Activated T-helper 1 cell treated with anti-CD3 and anti-CD28 coated beads, Interleukin-12 subunit alpha, Interleukin-12 subunit beta, Interleukin-2, Interleukin-4 antibody, amounts not matched to agents 30 ng/mL and 10 ng/mL and 1 ng/mL, durations not matched to agents 14 hours and 24 hours and 36 hours (primary cell): Measurements from ENCODE around the gene APOL4. TPM values are rescaled to one million over a fixed set of nuclear protein-coding genes. Genes with fewer than 3 reads are reported as not detected.

Source experiments
- DNase-seq: peaks from one replicate; pipeline ENCODE4 v3.0.0; 2021; ENCODE audit warnings: low spot score
- H3K27ac Mint-ChIP-seq: one replicate; pipeline ENCODE4 v1.8.0; 2021; ENCODE audit warnings: mild to moderate bottlenecking, mixed read lengths
- H3K27me3 Mint-ChIP-seq: one replicate; pipeline ENCODE4 v1.8.0; 2022; ENCODE audit warnings: mild to moderate bottlenecking, moderate library complexity, mixed read lengths; ENCODE audit not compliant: insufficient read depth
- H3K36me3 Mint-ChIP-seq: one replicate; pipeline ENCODE4 v1.8.0; 2021; ENCODE audit warnings: low read depth, mixed read lengths
- H3K4me1 Mint-ChIP-seq: one replicate; pipeline ENCODE4 v1.8.0; 2021; ENCODE audit warnings: low read depth, mixed read lengths
- H3K4me3 Mint-ChIP-seq: one replicate; pipeline ENCODE4 v1.8.0; 2021; ENCODE audit warnings: mild to moderate bottlenecking, moderate library complexity, mixed read lengths
- H3K9me3 Mint-ChIP-seq: one replicate; pipeline ENCODE4 v1.8.0; 2021; ENCODE audit warnings: mixed read lengths
- intact Hi-C: fragments of 100-400 bp; cut with micrococcal nuclease; formaldehyde crosslinking; loops from one replicate; pipeline ENCODE4 v1.15.1; 2024
- total RNA-seq: library from RNA; stranded (reverse); gene quantifications from 2 replicates; pipeline ENCODE4 v1.2.3, GENCODE V29; 2022

The APOL4 gene
- total RNA-seq, 1 donor from 2014 or later: 0.18 TPM

GRCh38 chr22:36152088-36152487 is 49.5 kb downstream of the APOL4 start:
- no peak for DNase-seq
- Mint-ChIP-seq H3K4me3 (no peak overlapping the region), H3K27me3 (no peaks in the 10 kb centered on the region), H3K36me3 (peaks cover 56% of the 10 kb centered on the region), H3K9me3 (peaks cover 9% of the 10 kb centered on the region), H3K27ac (peak overlapping the region; percentile 58), H3K4me1 (peaks cover 67% of the 10 kb centered on the region)
- intact Hi-C loops: no loop called here

GRCh38 chr22:36151006-36151595 is 50.5 kb downstream of the APOL4 start:
- no peak for DNase-seq
- Mint-ChIP-seq H3K27ac (peak overlapping the region; percentile 40), H3K9me3 (peaks cover 9% of the 10 kb centered on the region), H3K36me3 (peaks cover 52% of the 10 kb centered on the region), H3K27me3 (no peaks in the 10 kb centered on the region), H3K4me1 (peaks cover 57% of the 10 kb centered on the region), H3K4me3 (no peak overlapping the region)
- intact Hi-C loops: no loop called here

DNA sequence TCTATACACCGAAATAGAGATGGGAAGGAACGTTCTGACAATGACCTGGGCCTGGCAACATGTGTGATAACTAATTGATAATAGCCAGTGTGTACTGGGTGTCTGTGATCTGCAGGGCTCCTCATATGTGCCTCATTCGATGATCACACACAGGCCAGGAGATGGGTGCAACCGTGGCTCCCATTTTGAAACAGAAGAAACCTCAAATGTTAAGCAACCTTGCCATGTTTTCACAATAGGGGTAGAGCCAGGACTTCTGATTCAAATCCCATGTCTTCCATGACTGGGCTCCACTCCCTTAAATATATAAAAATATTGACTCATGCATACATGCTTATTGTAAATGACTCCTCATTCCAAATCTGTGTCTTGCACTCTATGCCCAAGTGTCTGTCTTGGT is 52.2 kb downstream of the APOL4 start:
- Mint-ChIP-seq H3K4me3 (no peak overlapping the region), H3K27me3 (no peaks in the 10 kb centered on the region), H3K9me3 (peaks cover 9% of the 10 kb centered on the region), H3K4me1 (peaks cover 46% of the 10 kb centered on the region), H3K36me3 (peaks cover 51% of the 10 kb centered on the region), H3K27ac (peak overlapping the region; percentile 18)
- no peak for DNase-seq
- intact Hi-C loops: no loop called here

DNA sequence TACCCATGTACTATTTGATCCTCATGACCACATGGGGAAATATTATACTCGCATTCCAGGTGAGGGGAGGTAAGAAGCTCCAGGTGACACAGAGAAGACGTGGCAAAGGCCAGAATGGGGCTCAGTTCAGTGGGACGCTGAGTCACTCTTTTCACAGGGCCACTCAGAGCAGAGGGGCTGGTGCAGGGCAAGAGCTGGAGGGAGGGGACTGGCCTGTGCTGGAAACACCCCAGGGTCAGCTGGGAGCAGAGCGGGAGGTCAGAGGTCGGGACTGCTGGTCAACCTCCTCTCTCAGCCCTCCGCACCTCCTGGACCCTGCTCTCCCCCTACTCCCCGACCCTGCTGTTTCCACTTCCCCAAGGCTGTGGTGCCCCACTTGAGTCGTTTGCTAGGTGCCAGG is 53.2 kb downstream of the APOL4 start:
- Mint-ChIP-seq H3K27ac (no peak overlapping the region), H3K36me3 (peaks cover 47% of the 10 kb centered on the region), H3K27me3 (no peaks in the 10 kb centered on the region), H3K4me1 (peaks cover 36% of the 10 kb centered on the region), H3K9me3 (peaks cover 9% of the 10 kb centered on the region), H3K4me3 (no peak overlapping the region)
- DNase-seq: no peak
- intact Hi-C loops: no loop called here

- intact Hi-C loops: no loop called here
- H3K27ac Mint-ChIP-seq: no peak overlapping the region
Observed at GRCh38 chr22:36147196-36147791, 54.3 kb downstream of the APOL4 start.

DNA sequence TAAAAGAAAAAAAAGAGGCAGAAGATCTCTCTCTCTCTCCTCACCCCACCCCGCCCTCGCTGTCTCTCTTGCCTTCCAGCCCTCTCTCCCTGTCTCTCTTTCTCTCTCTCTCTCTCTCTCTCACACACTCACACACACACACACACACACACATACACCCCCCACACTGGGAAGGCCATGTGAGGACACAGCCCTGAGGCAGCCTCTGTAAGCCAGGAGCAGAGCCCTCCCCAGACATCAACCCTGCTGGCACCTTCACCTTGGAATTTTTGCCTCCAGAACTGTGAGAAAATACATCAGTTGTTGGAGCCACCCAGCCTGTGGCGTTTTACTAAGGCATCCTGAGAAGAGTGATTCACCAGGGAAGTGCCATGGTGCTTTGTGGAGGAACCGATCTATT is 55.7 kb downstream of the APOL4 start:
- Mint-ChIP-seq H3K9me3 (no peaks in the 10 kb centered on the region), H3K36me3 (peaks cover 51% of the 10 kb centered on the region)

More at GRCh38 chr22:36147196-36147791, 54.3 kb downstream of the APOL4 start:
- Mint-ChIP-seq H3K4me3 (no peak overlapping the region), H3K9me3 (peaks cover 7% of the 10 kb centered on the region), H3K27me3 (no peaks in the 10 kb centered on the region), H3K36me3 (peaks cover 54% of the 10 kb centered on the region), H3K4me1 (peaks cover 33% of the 10 kb centered on the region)
- no peak for DNase-seq

GRCh38 chr22:36144886-36145541 is 56.6 kb downstream of the APOL4 start:
- H3K27me3 Mint-ChIP-seq: no peaks in the 10 kb centered on the region
- peaks cover 50% of the 10 kb centered on the region for H3K36me3 Mint-ChIP-seq
- DNase-seq: no peak
- peaks cover 10% of the 10 kb centered on the region for H3K4me1 Mint-ChIP-seq
- no peaks in the 10 kb centered on the region for H3K9me3 Mint-ChIP-seq
- intact Hi-C loops: loop anchor here (1.0 kb wide), 1 partner anchor 35 kb away; no protein-coding TSS in a partner anchor
- H3K27ac Mint-ChIP-seq: peak overlapping the region; percentile 5
- no peak overlapping the region for H3K4me3 Mint-ChIP-seq

More for the DNA sequence above, 55.7 kb downstream of the APOL4 start:
- Mint-ChIP-seq H3K4me1 (peaks cover 18% of the 10 kb centered on the region), H3K27me3 (no peaks in the 10 kb centered on the region), H3K27ac (peak overlapping the region; percentile 68), H3K4me3 (no peak overlapping the region)
- intact Hi-C loops: loop anchor here (1.0 kb wide), 1 partner anchor 34 kb away; no protein-coding TSS in a partner anchor
- DNase-seq: no peak

- H3K9me3 Mint-ChIP-seq: no peaks in the 10 kb centered on the region
- H3K27me3 Mint-ChIP-seq: no peaks in the 10 kb centered on the region
- DNase-seq: no peak
- no peak overlapping the region for H3K4me3 Mint-ChIP-seq
- intact Hi-C loops: no loop called here
- H3K4me1 Mint-ChIP-seq: peaks cover 5% of the 10 kb centered on the region
- peaks cover 50% of the 10 kb centered on the region for H3K36me3 Mint-ChIP-seq
- no peak overlapping the region for H3K27ac Mint-ChIP-seq
Observed at GRCh38 chr22:36143956-36144355, 57.7 kb downstream of the APOL4 start.

- intact Hi-C loops: no loop called here
- peak overlapping the region; percentile 61 for H3K27ac Mint-ChIP-seq
- H3K36me3 Mint-ChIP-seq: peaks cover 49% of the 10 kb centered on the region
- no peaks in the 10 kb centered on the region for H3K9me3 Mint-ChIP-seq
- no peak for DNase-seq
- H3K27me3 Mint-ChIP-seq: no peaks in the 10 kb centered on the region
- H3K4me3 Mint-ChIP-seq: no peak overlapping the region
- H3K4me1 Mint-ChIP-seq: peaks cover 5% of the 10 kb centered on the region
Observed at GRCh38 chr22:36143066-36143815, 58.4 kb downstream of the APOL4 start.

- no peak overlapping the region for H3K27ac Mint-ChIP-seq
- H3K36me3 Mint-ChIP-seq: peaks cover 45% of the 10 kb centered on the region
- H3K4me3 Mint-ChIP-seq: no peak overlapping the region
Observed at GRCh38 chr22:36141481-36141880, 60.1 kb downstream of the APOL4 start.

More at GRCh38 chr22:36141481-36141880, 60.1 kb downstream of the APOL4 start:
- no peak for DNase-seq
- Mint-ChIP-seq H3K4me1 (peaks cover 5% of the 10 kb centered on the region), H3K9me3 (no peaks in the 10 kb centered on the region), H3K27me3 (no peaks in the 10 kb centered on the region)
- intact Hi-C loops: no loop called here
